HG03025 (cell line): ENCODE results near the gene LKAAEAR1.
"Not testable (repeated sequence)": the region's sequence is repeated elsewhere in the genome, so short reads cannot be mapped to it uniquely, and the experiment has no call there.

Source experiments
- ATAC-seq: cut with Tn5 transposase; IDR thresholded peaks from one replicate; pipeline ENCODE4 v1.9.1; 2021; ENCODE audit warnings: mild to moderate bottlenecking, moderate library complexity; ENCODE audit not compliant: unreplicated experiment, low FRiP score

The LKAAEAR1 gene, protein sequence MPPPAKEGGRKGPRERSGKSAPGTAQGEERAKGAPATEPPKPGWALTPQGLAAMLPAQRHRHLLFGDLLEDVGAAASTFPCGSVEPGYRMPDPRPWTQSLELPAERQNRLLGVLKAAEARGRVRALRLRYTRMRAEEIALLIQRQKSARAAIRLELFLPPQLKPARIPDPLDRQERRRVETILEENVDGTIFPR

DNA sequence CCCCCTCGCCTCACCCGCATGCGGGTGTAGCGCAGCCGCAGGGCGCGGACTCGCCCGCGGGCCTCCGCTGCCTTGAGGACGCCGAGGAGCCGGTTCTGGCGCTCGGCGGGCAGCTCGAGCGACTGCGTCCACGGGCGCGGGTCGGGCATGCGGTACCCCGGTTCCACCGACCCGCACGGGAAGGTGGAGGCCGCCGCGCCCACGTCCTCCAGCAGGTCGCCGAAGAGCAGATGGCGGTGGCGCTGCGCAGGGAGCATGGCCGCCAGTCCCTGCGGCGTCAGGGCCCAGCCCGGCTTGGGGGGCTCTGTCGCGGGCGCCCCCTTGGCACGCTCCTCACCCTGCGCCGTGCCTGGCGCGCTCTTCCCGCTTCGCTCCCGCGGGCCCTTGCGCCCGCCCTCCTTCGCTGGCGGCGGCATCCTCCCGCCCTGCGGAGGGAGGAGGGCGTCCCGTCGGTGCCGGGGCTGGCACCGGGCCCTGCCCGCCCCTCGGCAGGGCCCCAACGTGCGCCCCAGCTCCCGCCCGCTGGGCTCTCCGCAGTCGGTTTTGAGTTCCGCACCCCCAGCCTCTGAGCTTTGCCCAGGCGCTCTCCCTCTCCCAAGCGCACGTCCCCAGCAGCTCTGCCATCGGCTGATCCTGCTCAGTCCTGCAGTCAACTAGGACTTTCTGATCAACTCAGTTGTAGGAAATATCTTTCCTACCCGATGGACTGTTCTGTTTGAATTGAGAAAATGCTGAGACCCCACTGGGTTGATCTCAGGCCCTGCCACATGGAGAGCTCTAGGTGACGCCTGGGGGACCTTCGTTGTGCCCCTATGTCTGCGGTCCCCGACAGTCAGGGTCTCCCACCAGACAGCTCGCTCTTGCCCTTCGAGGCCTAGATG is at the start of gene LKAAEAR1:
TSS of gene LKAAEAR1 (minus strand) at position 595 of the 881 bp plus-strand sequence. CDS start at position 416, 179 bp downstream.
- ATAC-seq: no peak

DNA sequence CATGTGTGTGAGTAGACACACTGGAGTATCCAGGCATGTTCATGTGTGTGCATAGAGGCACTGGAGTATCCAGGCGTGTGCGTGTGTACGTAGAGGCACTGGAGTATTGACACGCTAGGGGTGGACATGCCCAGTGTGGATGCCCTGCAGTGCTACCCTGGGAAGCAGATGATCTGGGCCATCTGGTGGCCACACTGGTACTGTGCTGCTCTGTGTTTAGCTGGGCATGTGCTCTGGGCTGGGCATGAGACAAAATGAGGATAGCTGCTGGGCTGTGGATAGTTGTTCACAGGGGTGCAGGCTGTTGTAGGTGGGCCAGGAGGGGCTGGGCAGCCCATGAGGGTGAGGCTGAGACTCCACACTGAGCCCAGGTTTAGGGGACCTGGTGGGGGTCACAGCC is 47.2 kb upstream of the LKAAEAR1 start:
- no peak for ATAC-seq

DNA sequence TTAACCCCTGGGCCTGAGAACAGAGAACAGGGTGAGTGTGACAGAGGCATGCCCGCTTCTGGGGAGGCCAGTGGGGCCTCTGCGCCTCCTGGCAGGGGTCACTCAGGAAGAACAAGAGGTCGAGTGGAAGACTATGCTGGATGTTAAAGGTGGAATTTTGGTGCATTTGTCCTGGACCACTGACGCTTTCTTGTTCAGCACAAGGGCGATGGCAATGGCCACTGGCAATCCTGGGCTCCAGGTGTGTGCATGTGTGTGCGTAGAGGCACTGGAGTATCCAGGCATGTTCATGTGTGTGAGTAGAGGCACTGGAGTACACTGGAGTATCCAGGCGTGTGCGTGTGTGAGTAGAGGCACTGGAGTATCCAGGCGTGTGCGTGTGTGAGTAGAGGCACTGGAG is 46.7 kb upstream of the LKAAEAR1 start:
- no peak for ATAC-seq

DNA sequence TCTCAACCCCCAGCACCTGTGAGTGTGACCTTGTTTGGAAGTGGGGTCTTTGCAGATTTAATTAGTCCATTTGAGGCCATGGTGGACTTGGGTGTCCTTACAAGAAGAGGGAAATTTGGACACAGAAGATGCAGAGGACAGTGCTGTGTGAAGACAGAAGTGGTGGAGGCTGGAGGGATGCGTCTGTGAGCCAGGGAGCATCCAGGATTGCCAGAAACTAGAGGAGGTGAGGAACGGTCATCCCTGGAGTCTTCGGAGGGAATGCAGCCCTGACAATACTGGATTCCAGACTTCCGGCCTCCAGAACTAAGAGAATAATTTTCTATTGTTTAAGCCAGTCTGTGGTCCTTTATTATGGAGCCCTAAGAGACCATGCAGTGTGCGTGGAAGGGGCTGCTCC is 46.1 kb upstream of the LKAAEAR1 start:
- ATAC-seq: no peak

DNA sequence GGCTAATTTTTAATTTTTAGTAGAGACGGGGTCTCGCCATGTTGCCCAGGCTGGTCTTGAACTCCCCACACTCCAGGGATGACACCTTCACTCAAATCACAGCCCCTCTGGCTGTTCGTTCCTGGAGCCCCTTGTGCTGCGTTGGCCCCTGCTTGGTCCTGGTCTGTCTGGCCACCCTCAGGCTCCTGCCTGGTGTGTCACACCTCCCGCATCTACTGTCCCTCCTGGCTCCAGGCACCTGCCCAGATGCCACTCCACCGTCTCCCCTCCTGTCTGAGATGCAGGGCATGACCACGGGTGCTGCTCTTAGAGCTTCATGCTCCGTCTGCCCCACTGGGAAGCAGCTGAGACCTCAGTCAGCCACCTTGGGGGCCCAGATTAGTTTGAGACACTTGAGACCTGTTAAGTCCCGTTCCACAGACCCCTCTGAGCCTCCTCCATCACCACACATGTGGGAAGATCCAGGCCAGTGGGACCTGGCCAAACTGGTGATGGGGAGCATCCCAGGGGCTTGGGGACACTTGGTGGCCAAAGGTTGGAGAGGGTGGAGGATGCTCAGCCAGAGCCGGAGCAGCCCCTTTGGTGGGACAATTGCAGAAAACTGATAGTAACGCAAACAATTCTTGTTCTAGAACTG is 45.1 kb upstream of the LKAAEAR1 start:
- no peak for ATAC-seq

DNA sequence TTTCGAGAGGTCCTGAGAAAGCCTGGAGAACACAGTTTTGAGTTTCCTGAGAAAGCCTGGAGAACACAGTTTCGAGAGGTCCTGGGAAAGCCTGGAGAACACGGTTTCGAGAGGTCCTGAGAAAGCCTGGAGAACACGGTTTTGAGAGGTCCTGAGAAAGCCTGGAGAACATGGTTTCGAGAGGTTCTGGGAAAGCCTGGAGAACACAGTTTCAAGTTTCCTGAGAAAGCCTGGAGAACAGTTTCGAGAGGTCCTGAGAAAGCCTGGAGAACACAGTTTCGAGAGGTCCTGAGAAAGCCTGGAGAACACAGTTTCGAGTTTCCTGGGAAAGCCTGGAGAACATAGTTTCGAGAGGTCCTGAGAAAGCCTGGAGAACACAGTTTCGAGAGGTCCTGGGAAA is 39.3 kb upstream of the LKAAEAR1 start:
- ATAC-seq: not testable (repeated sequence)

DNA sequence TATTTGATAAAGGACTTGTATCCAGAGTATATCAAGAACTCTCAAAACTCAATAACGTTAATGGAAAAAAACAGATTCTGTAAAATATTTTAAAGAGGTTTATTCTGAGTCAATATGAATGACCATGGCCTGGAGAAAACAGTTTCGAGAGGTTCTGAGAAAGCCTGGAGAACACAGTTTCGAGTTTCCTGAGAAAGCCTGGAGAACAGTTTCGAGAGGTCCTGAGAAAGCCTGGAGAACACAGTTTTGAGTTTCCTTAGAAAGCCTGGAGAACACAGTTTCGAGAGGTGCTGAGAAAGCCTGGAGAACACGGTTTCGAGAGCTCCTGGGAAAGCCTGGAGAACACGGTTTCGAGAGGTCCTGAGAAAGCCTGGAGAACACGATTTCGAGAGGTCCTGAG is 38.7 kb upstream of the LKAAEAR1 start:
- ATAC-seq: not testable (repeated sequence)

DNA sequence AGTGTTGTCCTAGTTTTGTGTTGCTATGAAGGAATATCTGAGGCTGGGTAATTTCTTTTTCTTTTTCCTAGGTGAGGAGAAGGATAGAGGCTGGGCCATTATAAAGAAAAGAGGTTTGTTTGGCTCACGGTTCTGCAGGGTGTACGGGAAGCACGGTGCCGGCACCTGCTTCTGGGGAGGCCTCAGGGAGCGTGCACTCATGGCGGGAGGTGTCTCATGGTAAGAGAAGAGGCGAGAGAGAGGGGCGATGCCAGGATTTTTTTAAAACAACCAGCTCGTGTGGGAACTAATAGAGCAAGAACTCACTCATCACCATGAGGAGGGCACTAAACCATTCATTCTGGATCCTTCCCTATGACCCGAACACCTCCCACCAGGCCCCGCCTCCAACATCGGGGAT is 37.4 kb upstream of the LKAAEAR1 start:
- no peak for ATAC-seq

DNA sequence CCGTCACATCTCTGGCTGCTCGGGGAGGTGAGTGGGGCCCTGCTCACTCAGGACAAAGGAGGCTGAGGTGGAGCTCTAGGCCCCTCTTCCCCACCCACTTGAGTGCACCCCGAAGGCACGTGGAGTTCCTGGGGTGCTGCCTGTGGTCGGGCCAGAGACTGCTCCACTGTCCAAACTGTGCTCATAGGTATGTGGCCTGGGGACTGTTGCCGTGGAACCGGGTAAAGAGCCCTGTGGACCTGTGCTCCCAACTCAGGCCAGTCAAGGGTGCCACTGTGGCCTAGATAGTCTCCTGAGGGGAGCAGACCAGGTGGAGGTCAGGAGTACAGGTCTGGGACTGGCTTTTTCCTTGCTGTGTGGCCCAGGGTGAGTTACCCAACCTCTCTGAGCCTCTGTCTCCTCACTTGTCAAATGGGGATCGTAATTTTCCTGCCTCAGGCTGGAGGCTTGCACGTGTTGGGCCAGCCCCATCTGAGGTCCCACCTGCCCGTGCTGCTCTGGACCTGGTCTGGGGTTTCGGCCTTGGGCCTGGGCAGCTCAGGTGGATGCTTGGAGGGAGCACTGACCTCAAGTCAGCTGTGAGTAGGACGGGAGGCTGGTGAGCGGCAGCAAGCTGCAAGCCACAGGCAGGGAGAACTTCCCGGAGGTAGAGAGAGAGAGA is 35.6 kb upstream of the LKAAEAR1 start:
- ATAC-seq: no peak

DNA sequence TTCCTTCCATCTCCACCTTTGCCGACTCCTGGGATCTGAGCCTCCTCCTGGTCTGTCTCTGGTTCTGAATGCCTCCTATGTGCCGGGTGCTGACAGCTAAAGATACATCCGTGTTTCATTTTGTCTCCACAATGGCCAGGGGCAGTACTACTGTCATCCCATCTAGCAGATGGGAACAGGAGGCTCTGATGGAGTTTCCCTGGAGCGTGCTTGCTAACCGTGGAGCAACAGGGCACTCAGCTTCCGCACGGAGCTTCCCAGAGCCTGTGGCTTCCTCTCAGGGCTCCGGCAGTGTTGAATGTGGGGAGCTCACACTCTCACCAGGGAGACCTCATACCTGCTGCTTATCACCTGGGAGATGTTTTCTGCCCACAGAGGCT is 35.1 kb upstream of the LKAAEAR1 start:
- ATAC-seq: no peak

DNA sequence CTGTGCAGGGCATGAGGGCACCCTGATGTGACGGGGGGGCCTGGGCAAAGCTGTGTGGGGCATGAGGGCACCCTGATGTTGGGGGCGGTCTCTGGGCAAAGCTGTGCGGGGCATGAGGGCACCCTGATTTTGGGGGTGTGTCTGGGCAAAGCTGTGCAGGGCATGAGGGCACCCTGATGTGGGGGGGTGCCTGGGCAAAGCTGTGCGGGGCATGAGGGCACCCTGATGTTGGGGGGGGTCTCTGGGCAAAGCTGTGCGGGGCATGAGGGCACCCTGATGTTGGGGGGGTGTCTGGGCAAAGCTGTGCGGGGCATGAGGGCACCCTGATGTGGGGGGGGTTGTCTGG is 33.2 kb upstream of the LKAAEAR1 start:
- ATAC-seq: not testable (repeated sequence)

DNA sequence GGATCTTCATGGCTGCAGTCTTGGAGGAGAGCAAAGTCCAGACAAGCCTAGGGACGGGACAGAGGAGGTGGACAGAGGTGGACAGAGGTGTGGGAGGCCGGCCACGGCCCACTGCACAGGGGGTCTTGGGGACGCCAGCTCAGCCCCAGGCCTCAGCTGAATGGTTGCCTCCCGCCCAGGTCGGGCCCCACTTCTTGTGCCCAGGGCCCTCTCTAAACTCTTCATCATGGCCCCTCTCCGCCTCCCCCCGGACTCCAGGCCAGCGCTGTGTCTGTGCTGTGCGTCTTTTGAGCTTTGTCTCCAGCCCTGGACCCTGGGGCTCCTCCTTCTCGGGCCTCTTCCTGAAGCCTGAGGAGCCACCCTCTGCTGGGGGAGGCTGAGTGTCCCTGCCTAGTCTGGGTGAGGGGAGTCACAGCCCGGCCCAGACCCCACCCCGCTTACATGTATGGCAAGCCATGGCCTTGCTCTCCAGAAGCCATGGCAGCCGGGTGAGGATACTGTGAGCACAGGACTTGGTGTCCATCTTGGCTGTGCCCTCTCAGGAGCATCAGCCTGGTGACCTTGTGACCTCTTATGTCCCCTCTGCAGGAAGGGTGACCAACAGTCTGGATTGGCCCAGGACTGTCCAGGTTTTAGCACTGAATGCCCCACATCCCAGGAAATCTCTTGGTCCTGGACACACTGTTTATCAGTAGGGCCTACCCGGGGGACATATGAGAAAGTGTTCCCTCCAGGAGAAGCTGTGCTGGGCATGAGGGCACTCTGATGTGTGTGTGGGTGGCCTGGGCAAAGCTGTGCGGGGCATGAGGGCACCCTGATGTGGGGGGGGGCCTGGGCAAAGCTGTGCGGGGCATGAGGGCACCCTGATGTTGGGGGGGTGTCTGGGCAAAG is 32.6 kb upstream of the LKAAEAR1 start:
- ATAC-seq: no peak

DNA sequence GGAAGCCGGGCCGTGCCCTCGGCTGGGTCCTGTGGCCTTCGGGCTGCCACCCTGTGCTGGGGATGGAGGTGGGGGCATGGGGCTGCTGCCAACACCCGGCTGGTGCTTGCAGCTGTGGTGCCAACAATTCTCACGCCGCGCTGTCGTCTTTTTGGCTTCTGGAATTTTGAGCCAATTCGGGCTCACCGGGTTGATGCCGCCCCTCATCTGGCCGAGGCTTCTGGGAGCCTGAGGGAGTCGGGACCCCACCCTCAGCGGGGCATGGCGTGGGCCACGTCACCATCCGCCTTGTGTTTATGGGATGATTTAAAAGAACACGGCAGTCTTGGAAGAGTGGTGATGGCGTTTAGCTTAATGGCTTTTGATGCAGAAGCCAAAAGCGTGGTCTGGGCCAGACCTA is 31.8 kb upstream of the LKAAEAR1 start:
- no peak for ATAC-seq

DNA sequence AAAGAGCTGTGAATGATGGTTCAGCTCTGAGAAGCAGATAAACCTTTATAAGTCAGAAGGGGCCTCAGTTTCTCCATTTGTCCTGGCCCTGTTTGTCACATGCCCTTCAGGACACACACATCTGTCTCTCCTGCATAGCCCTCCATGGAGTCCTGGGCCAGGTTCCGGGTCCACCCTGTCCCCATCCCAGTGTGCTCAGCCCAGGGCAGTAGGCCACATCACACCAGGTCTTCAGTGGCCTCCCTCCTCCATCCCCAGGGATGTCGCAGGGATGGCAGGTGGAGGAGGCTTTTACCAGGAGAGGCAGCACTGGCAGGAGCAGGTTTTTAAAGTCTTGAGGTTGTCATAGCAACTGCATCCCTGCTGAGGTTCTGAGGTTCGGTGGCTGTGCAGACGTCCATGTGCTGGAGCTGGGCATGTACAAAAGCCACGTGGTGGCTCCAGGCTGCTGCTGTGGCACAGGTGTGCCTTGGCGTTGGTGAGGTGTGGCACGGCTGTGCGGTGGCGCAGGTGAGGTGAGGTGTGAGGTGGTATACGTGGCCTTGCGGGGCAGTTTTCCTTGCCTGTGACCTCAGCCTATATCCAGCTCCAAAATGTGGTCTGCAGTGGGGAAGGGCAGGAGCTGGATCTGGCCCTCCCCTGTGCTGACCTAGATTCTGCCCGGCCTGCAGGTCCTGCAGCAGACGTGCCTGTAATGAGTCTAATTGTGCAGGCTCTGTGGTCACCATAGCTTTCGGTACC is 31.1 kb upstream of the LKAAEAR1 start:
- no peak for ATAC-seq

DNA sequence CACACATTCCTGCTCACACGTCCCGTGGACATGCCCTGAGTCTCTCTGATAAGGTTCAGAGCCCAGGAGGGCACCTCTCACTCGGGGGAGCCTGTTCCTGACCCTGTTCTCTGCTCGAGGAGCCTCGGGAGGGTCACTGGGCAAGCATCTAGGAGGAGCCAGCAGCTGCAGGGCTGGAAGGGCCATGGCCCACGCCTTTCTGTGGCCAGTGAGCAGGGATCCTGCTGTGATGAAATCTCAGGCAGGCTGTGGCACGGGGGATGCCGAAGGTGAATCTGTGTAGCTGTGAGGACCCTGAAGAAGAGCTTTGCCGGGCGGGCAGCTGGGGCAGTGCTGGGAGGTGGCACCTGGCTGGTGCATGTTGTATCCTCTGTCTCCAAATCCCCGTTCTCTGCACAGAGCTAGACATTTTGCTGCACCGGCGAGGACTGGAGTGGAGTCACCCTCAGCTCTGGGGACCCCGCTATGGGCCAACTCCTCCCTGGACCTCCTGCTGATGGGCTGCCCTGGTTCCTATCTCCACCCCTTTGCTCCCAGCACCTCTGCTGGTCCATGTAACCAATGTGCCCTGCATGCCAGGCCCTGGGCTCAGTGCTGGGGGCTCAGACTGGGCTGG is 30.3 kb upstream of the LKAAEAR1 start:
- ATAC-seq: no peak

DNA sequence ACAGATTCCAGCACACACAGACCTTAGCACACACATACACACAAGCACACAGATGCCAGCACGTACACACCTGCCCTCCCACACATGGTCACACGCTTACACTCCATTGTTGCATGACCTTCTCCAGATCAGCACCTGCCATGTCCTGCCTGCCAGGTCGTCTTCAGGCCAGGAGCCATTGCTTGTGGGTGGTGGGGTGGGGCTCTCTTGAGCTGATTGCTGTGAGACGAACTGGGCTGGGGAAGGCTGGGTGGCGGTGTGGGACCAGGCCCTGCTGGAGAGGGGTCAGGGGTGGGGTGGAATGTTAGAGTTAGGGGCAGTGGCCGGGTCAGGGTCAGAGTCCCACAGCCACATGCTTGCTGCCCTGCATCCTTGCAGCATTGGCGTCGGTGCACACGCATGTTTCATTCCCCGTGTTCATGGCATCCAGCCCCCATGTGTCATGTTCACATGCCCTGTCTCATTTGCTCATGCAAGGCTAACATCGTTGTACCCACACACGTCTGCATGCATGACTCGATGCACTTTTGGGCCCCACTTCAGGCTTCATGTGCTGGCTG is 29.7 kb upstream of the LKAAEAR1 start:
- ATAC-seq: no peak

DNA sequence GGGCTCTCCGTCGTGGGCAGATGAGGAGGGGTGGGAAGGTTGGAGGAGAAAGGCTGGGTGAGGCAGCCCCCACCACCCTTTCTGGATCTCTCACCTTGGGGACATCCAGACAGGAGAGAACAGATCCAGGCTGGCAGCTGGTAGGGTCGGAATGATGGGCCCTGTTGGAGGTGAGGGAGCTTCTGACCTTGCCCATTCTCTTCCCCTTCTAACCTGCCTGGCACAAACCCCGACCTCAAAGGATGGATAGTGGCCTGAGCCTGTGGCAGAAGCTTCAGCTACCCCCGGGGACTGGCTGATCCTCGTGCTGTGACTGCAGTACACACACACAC is 29.2 kb upstream of the LKAAEAR1 start:
- ATAC-seq: no peak

DNA sequence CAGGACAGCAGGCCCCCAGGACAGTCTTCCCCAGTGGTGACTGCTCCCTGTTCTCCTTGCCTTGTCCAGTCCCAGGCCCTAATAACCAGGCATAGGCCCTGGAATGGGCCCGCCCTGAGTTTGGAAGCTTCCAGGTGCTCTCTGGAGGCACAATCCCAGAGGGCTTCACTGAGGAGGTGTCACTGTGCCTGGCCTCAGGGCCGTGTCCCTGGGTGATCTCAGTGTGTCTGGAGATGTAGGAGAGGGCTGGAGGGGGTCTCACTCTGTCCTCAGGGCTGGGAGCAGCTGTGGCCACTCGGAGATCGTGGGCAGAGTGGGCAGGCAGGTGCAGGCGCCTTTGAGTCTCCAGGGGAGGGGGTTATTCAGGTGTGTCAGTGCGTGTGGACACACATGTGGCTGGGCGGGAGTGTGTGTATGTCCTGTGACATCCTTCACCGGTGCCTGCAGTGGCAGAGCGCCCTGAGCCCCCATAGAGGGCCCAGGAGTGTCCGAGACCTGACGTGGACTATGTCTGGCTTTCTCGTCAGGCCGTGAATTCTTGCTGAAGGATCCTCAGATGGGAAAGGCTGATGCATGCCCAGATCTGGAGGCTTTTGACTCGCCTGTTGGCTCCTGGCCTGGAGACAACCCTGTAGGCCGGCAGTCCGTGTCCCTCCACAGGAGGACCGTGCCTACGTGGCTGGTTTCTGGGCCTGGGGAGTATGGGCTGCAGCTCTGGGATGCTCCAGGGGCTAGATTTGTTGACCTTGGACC is 28.7 kb upstream of the LKAAEAR1 start:
- no peak for ATAC-seq
